Activated CD8-positive, alpha-beta T cell treated with anti-CD3 and anti-CD28 coated beads for 36 hours (primary cell): ENCODE measurements around the gene C11orf21. TPM values are rescaled to one million over a fixed set of nuclear protein-coding genes. Genes with fewer than 3 reads are reported as not detected.

Experiments
- ATAC-seq: fragments of 200-7000 bp; cut with Tn5 transposase; one replicate; pipeline ENCODE4 v1.10.0; 2021; ENCODE audit warnings: mild to moderate bottlenecking, moderate library complexity
- CTCF ChIA-PET: fragments of 350-600 bp; sonication (Branson Sonifier 250); formaldehyde crosslinking; loops from one replicate; lab custom pipeline; 2021; ENCODE audit warnings: antibody characterized with exemption; lab: Charles Lee
- POLR2A ChIA-PET: fragments of 350-600 bp; sonication (Branson Sonifier 250); formaldehyde crosslinking; loops from one replicate; lab custom pipeline; 2021; ENCODE audit warnings: antibody characterized with exemption; lab: Charles Lee
- DNase-seq: peaks from one replicate; pipeline ENCODE4 v3.0.0-alpha.2; 2020
- H3K27ac Mint-ChIP-seq: one replicate; pipeline ENCODE4 v1.8.0; 2021; ENCODE audit warnings: mild to moderate bottlenecking, mixed read lengths
- H3K27me3 Mint-ChIP-seq: one replicate; pipeline ENCODE4 v1.8.0; 2021; ENCODE audit warnings: mixed read lengths
- H3K36me3 Mint-ChIP-seq: one replicate; pipeline ENCODE4 v1.8.0; 2021; ENCODE audit warnings: low read depth, mixed read lengths
- H3K4me1 Mint-ChIP-seq: one replicate; pipeline ENCODE4 v1.8.0; 2021; ENCODE audit warnings: low read depth, mixed read lengths
- H3K4me3 Mint-ChIP-seq: one replicate; pipeline ENCODE4 v1.8.0; 2021; ENCODE audit warnings: mild to moderate bottlenecking, moderate library complexity, mixed read lengths
- H3K9me3 Mint-ChIP-seq: one replicate; pipeline ENCODE4 v1.8.0; 2021; ENCODE audit warnings: mixed read lengths
- intact Hi-C: fragments of 100-400 bp; cut with micrococcal nuclease; formaldehyde crosslinking; loops from one replicate; pipeline ENCODE4 v1.10.0; 2022
- total RNA-seq, 2 experiments: library from RNA; stranded (reverse); gene quantifications; one replicate each; pipeline ENCODE4 v1.2.3, GENCODE V29; 2021
- TF ChIP-seq, protein P1 (sequence below): fragments of 200-600 bp; IDR thresholded peaks from one replicate; pipeline ENCODE4 v1.8.0; 2022; ENCODE audit warnings: antibody characterized with exemption, mild to moderate bottlenecking

The C11orf21 gene
- total RNA-seq, 2 experiments from 2014 or later, result 2.1 to 2.2 TPM

DNA sequence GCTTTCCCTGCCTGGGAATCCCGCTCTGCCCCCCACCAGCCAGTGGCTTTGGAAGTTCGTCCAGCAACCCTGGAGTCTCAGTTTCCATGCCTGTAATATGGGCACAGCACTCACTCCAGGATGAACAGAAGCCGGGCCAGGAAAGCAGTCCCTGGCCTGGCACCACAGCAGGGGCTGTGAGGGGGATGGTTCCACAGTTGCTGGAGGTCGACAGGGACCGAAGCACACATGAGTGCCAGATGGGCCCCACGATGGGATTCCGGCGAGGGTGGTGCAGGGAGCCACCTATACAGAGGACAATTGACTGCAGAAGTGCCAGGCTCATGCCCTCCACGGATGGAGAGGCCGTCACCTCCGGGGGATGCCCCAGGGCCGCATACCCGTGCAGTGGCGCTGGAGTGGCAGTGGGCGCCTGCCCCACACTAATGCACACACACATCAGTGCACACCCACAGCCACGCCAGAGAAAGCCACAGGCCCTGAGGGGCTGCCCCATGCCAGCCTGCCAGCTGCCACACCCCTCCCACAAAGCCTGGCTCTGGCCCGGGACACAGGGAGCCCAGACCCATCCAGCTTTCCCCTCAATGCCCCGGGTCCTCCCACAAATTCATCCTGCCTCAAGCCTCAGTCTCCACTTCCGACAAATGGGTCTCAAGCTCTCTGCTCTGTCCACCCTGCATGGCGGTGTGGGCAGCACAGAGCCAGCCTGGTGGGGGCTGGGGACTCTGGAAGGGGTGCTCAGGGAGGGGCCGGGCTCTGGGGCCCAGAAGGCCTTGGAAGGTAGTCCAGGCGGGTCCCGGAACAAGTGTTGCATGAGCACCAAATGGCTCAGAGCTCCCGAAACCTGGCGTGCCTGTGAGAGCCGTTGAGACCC lies 41.0 kb downstream of the C11orf21 start:
- no peaks in the 10 kb centered on the region for H3K27me3 Mint-ChIP-seq
- intact Hi-C loops, result no loop called here
- POLR2A ChIA-PET, result no interaction called here
- CTCF ChIA-PET, result no interaction called here
- ATAC-seq (no peak), DNase-seq (no peak)
- H3K9me3 Mint-ChIP-seq, result no peaks in the 10 kb centered on the region
- peaks cover 5% of the 10 kb centered on the region for H3K4me1 Mint-ChIP-seq
- TF ChIP-seq, protein P1, sequence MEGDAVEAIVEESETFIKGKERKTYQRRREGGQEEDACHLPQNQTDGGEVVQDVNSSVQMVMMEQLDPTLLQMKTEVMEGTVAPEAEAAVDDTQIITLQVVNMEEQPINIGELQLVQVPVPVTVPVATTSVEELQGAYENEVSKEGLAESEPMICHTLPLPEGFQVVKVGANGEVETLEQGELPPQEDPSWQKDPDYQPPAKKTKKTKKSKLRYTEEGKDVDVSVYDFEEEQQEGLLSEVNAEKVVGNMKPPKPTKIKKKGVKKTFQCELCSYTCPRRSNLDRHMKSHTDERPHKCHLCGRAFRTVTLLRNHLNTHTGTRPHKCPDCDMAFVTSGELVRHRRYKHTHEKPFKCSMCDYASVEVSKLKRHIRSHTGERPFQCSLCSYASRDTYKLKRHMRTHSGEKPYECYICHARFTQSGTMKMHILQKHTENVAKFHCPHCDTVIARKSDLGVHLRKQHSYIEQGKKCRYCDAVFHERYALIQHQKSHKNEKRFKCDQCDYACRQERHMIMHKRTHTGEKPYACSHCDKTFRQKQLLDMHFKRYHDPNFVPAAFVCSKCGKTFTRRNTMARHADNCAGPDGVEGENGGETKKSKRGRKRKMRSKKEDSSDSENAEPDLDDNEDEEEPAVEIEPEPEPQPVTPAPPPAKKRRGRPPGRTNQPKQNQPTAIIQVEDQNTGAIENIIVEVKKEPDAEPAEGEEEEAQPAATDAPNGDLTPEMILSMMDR, result no peak
- H3K4me3 Mint-ChIP-seq, result no peak overlapping the region
- no peaks in the 10 kb centered on the region for H3K36me3 Mint-ChIP-seq
- H3K27ac Mint-ChIP-seq, result no peak overlapping the region

DNA sequence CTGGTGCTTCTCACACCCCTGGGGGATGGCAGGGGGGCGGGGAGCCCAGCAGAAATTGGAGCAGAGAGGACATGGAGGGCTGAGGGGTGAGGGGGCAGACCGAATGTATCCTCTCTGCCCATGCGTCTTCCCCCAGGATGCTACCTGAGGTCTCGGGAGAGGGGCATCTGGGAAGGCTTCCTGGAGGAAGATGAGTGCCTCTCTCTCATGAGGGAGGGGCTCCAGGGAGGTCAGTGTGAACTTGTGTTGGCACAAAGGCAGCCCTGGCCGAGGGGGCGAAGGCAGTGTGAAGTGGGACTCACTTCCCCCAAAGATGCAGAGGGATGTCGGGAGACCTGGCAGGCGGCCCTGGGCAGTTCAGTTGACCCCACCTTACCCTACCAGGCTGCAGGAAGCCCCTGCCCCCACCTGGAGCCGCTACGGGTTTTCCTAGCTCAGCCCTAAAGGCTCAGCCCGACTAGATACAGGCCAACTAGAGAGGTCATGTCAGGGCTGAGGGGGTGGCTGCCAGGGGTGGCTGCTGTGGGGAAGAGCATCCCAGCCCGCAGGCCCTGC lies 41.7 kb downstream of the C11orf21 start:
- CTCF ChIA-PET, result no interaction called here

DNA sequence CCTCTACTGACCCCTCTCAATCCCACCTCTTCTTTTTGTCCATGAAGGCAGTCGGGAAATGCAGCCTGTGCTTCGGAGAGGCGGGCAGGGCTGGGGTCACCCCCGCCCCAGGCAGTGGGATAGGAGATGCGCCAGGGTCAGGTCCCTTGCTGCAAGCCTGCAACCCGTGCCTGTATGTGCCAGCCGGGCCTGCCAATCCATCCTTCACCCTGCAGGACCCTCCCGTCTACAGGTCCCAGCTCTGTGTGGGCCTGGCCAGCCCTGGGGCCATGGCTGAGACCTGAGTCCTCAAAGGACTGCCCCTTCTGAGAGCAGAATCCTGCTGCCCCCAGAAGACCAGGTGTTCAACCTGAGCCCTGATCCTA lies 42.3 kb downstream of the C11orf21 start:
- CTCF ChIA-PET, result no interaction called here
- H3K36me3 Mint-ChIP-seq, result no peaks in the 10 kb centered on the region
- DNase-seq (no peak), ATAC-seq (no peak)
- H3K4me1 Mint-ChIP-seq, result no peaks in the 10 kb centered on the region
- POLR2A ChIA-PET, result interaction anchor here (0.8 kb wide), 1 partner anchor 323 kb away, joined by 3 read pairs; no protein-coding TSS in a partner anchor
- no peak overlapping the region for H3K27ac Mint-ChIP-seq
- TF ChIP-seq, protein P1, result no peak
- intact Hi-C loops, result no loop called here
- H3K9me3 Mint-ChIP-seq, result peaks cover 2% of the 10 kb centered on the region
- H3K4me3 Mint-ChIP-seq, result no peak overlapping the region
- no peaks in the 10 kb centered on the region for H3K27me3 Mint-ChIP-seq

More for the DNA sequence above, 41.7 kb downstream of the C11orf21 start:
- ATAC-seq (no peak), DNase-seq (no peak)
- H3K4me3 Mint-ChIP-seq, result no peak overlapping the region
- H3K4me1 Mint-ChIP-seq, result no peaks in the 10 kb centered on the region
- no peak overlapping the region for H3K27ac Mint-ChIP-seq
- peaks cover 2% of the 10 kb centered on the region for H3K9me3 Mint-ChIP-seq
- POLR2A ChIA-PET, result no interaction called here
- TF ChIP-seq, protein P1, result no peak
- H3K27me3 Mint-ChIP-seq, result no peaks in the 10 kb centered on the region
- H3K36me3 Mint-ChIP-seq, result no peaks in the 10 kb centered on the region
- intact Hi-C loops, result no loop called here

DNA sequence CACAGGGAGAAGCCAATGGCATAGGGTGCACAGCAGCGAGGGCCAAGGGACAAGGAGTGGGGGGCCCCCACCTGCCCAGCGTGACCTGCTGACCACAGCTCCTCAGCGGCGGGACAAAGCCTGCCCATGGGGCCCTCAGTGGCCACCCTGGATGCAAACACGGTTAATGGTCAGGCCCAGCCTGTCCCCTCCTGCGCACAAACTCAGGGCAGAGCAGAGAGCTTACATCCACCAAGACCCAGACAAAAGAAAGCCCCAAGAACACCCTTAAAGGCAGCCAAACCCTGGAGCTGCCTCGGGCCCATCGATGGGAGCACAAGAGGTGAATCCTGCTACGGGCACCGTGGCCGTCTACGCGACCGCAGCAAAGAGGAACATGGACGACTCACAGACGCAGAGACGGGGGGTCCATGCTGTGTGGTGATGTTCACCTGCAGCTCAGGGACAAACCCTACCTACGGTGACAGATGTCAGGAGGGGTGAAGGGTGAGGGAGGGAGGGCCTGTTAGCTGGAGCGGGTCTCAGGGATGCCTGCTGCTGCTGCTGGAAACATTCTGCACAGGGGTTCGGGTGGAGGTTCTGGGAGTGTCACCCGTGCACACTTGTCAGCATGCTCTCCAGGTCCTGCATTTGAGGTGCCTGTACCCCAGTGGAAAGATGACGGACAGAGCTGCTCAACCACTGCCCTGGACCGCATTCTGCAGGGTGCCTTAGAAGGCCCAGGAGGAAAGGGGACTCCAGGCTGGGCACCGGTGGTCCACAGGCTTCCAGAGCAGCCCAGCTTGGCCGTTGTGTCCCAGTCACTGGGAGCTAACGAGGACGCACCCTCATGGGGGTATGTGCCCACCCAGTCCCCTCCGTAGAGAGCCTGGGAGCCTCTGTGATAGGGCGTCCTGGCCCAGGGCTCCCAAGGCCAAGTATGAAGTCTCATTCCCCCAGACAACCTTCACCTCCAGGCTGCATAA lies 42.9 kb downstream of the C11orf21 start:
- intact Hi-C loops, result no loop called here
- ATAC-seq (no peak), DNase-seq (no peak)
- TF ChIP-seq, protein P1, result no peak
- no peaks in the 10 kb centered on the region for H3K27me3 Mint-ChIP-seq
- no peak overlapping the region for H3K27ac Mint-ChIP-seq
- no peaks in the 10 kb centered on the region for H3K36me3 Mint-ChIP-seq
- CTCF ChIA-PET, result no interaction called here
- H3K9me3 Mint-ChIP-seq, result peaks cover 2% of the 10 kb centered on the region
- POLR2A ChIA-PET, result interaction anchor here (0.8 kb wide), 1 partner anchor 323 kb away, joined by 3 read pairs; no protein-coding TSS in a partner anchor
- no peak overlapping the region for H3K4me3 Mint-ChIP-seq
- H3K4me1 Mint-ChIP-seq, result no peaks in the 10 kb centered on the region
